Bronchial smooth muscle cell (primary cell): ENCODE results near the gene PLP1. TPM values are rescaled to one million over a fixed set of nuclear protein-coding genes. Genes with fewer than 3 reads are reported as not detected.

Source experiments
- total RNA-seq: library from RNA; depleted of rRNA; stranded (reverse); fragments of >200 nt; gene quantifications from 2 replicates; pipeline ENCODE4 v1.2.1, GENCODE V29; 2014

PLP1 gene
- total RNA-seq: 0.26 and 0.32 TPM in 2 replicates

GRCh38 chrX:103776546-103776945 is at the start of gene PLP1:
PLP1 (plus strand) TSS chrX:103776840; CDS start chrX:103776996, 156 bp downstream.

GRCh38 chrX:103831803-103832544 is 55.3 kb downstream of the PLP1 start, which contains the start of gene RAB9B:
RAB9B (minus strand) TSS chrX:103832257; CDS start chrX:103825784, 6,473 bp downstream.

Other genes with a start within 250 kb of the PLP1 start
- gene TCEAL4, start 191.3 kb upstream of the PLP1 start, total RNA-seq: 61.0 and 73.0 TPM in 2 replicates
- 13.6 and 28.2 TPM in 2 replicates for gene TCEAL3, start 168.9 kb upstream of the PLP1 start, total RNA-seq
- gene TCEAL1, start 147.9 kb upstream of the PLP1 start, total RNA-seq: 13.8 and 24.7 TPM in 2 replicates
- 263 and 335 TPM in 2 replicates for gene MORF4L2, start 90.1 kb upstream of the PLP1 start, total RNA-seq
- gene TMEM31, start 65.9 kb upstream of the PLP1 start, total RNA-seq: not detected in 2 replicates
- 0.77 and 1.1 TPM in 2 replicates for gene RAB9B, start 55.4 kb downstream of the PLP1 start, total RNA-seq
- gene TMSB15B, start 185.8 kb downstream of the PLP1 start, total RNA-seq: 2.0 and 4.9 TPM in 2 replicates
- not detected in 2 replicates for gene H2BW1, start 236.9 kb downstream of the PLP1 start, total RNA-seq